IMR-90 (cell line): Measurements from ENCODE around the gene WDR45B. TPM values are rescaled to one million over a fixed set of nuclear protein-coding genes. Genes with fewer than 3 reads are reported as not detected.

Experiments used
- ATAC-seq: fragments of 200-7000 bp; cut with Tn5 transposase; 2 replicates; pipeline ENCODE4 v1.9.1; 2020; ENCODE audit warnings: low read depth, mild to moderate bottlenecking, moderate library complexity
- BruUV-seq: library from RNA; stranded (reverse); fragments of 400-500 nt; replicated peaks from 2 replicates; lab custom pipeline; 2021; lab: Mats Ljungman, UMichigan
- CTCF ChIA-PET: fragments of 300-600 bp; formaldehyde crosslinking; extraction: SDS; loops from one replicate; lab custom pipeline; 2021; ENCODE audit warnings: antibody characterized with exemption; lab: Yijun Ruan, JAX
- POLR2A ChIA-PET: fragments of 300-600 bp; sonication (Branson Sonifier 250); formaldehyde crosslinking; loops from one replicate; lab custom pipeline; 2022; ENCODE audit warnings: antibody characterized with exemption; ENCODE audit not compliant: unreplicated experiment; lab: Charles Lee
- DNase-seq: peaks from one replicate; pipeline ENCODE4 v3.0.0; 2013
- H2AFZ ChIP-seq: replicated peaks from 2 replicates; pipeline ENCODE3; 2013; ENCODE audit warnings: low read length, mild to moderate bottlenecking; ENCODE audit not compliant: poor library complexity
- H2AK5ac ChIP-seq: 2 replicates; pipeline ENCODE4 v1.6.1; 2013; ENCODE audit warnings: low read depth, low read length, inconsistent platforms
- H2AK9ac ChIP-seq: replicated peaks from 2 replicates; pipeline ENCODE3; 2013; ENCODE audit warnings: mild to moderate bottlenecking, low read depth, low read length, moderate library complexity; ENCODE audit not compliant: poor library complexity
- H2BK120ac ChIP-seq: 2 replicates; pipeline ENCODE4 v1.6.1; 2013; ENCODE audit warnings: low read depth, low read length, inconsistent platforms
- H2BK15ac ChIP-seq: 3 replicates; pipeline ENCODE4 v1.6.1; 2013; ENCODE audit warnings: low read depth, low read length, inconsistent platforms
- H2BK20ac ChIP-seq: 2 replicates; pipeline ENCODE4 v1.6.1; 2013; ENCODE audit warnings: low read depth, mild to moderate bottlenecking, inconsistent platforms, low read length, moderate library complexity
- H2BK5ac ChIP-seq: 2 replicates; pipeline ENCODE4 v1.6.1; 2013; ENCODE audit warnings: mild to moderate bottlenecking, low read depth, low read length, inconsistent platforms; ENCODE audit not compliant: poor library complexity, severe bottlenecking
- H3K14ac ChIP-seq: replicated peaks from 2 replicates; pipeline ENCODE4 v1.6.1; 2013; ENCODE audit warnings: low read depth, low read length, inconsistent platforms
- H3K18ac ChIP-seq: 2 replicates; pipeline ENCODE4 v1.6.1; 2013; ENCODE audit warnings: low read depth, low read length, control low read depth
- H3K23ac ChIP-seq: 2 replicates; pipeline ENCODE4 v1.6.1; 2013; ENCODE audit warnings: low read depth, low read length, inconsistent platforms
- H3K27ac ChIP-seq: 2 replicates; pipeline ENCODE4 v1.5.1; 2013; ENCODE audit warnings: mild to moderate bottlenecking, control low read depth, low read length; ENCODE audit not compliant: insufficient read depth
- H3K27me3 ChIP-seq: 2 replicates; pipeline ENCODE4 v1.6.1; 2013; ENCODE audit warnings: low read length; ENCODE audit not compliant: control insufficient read depth, insufficient read depth
- H3K36me3 ChIP-seq: 2 replicates; pipeline ENCODE4 v1.6.1; 2013; ENCODE audit warnings: low read length, mixed read lengths; ENCODE audit not compliant: control insufficient read depth, insufficient read depth
- H3K4ac ChIP-seq: 2 replicates; pipeline ENCODE4 v1.6.1; 2013; ENCODE audit warnings: low read depth, low read length, inconsistent platforms
- H3K4me1 ChIP-seq: 2 replicates; pipeline ENCODE4 v1.6.1; 2013; ENCODE audit warnings: low read length, mixed read lengths; ENCODE audit not compliant: control insufficient read depth, insufficient read depth
- H3K4me2 ChIP-seq: 2 replicates; pipeline ENCODE4 v1.6.1; 2013; ENCODE audit warnings: low read depth, mild to moderate bottlenecking, control low read depth, low read length, moderate library complexity
- H3K4me3 ChIP-seq: 2 replicates; pipeline ENCODE4 v1.5.1; 2013; ENCODE audit warnings: low read depth, mild to moderate bottlenecking, control low read depth, low read length, moderate library complexity; ENCODE audit not compliant: insufficient read depth
- H3K56ac ChIP-seq: 2 replicates; pipeline ENCODE4 v1.6.1; 2013; ENCODE audit warnings: low read length, inconsistent platforms; ENCODE audit not compliant: insufficient read depth; ENCODE audit errors: extremely low read depth
- H3K79me1 ChIP-seq, 2 experiments: 2 replicates each; pipeline ENCODE4 v1.6.1; 2013; ENCODE audit warnings: low read length in 2 of 2, inconsistent platforms in 1 of 2, low read depth in 1 of 2
- H3K9ac ChIP-seq: 2 replicates; pipeline ENCODE4 v1.6.1; 2013; ENCODE audit warnings: low read depth, low read length, control low read depth
- H3K9me1 ChIP-seq: 2 replicates; pipeline ENCODE4 v1.6.1; 2013; ENCODE audit warnings: low read length, inconsistent platforms; ENCODE audit not compliant: insufficient read depth
- H3K9me3 ChIP-seq: 2 replicates; pipeline ENCODE4 v1.6.1; 2013; ENCODE audit warnings: low read length; ENCODE audit not compliant: control insufficient read depth, insufficient read depth
- H4K20me1 ChIP-seq: 2 replicates; pipeline ENCODE4 v1.6.1; 2013; ENCODE audit warnings: low read length, inconsistent platforms; ENCODE audit not compliant: insufficient read depth
- H4K5ac ChIP-seq: 2 replicates; pipeline ENCODE4 v1.6.1; 2013; ENCODE audit warnings: mild to moderate bottlenecking, low read depth, low read length, control low read depth
- H4K8ac ChIP-seq, 2 experiments: 2 replicates each; pipeline ENCODE4 v1.6.1; 2013; ENCODE audit warnings: low read depth in 2 of 2, low read length in 2 of 2, control low read depth in 1 of 2, inconsistent platforms in 1 of 2
- H4K91ac ChIP-seq: 2 replicates; pipeline ENCODE4 v1.6.1; 2013; ENCODE audit warnings: low read depth, low read length, inconsistent platforms; ENCODE audit not compliant: insufficient read depth
- CHD1 ChIP-seq: IDR thresholded peaks from 2 replicates; pipeline ENCODE4 v1.6.1; 2012; ENCODE audit warnings: low read depth, low read length, improper control_type of control experiment
- WGBS, 2 experiments: methylation state at CpG; one replicate each; pipeline versions ENCODE4 v1.1.5 to v1.1.7; 2013; ENCODE audit warnings: missing lambda C conversion rate in 2 of 2; ENCODE audit not compliant: insufficient read length in 1 of 2; ENCODE audit errors: extremely low coverage in 2 of 2; 5-methylcytosine and 5-hydroxymethylcytosine counted together
- dilution Hi-C: fragments of 300-500 bp; cut with HindIII; formaldehyde crosslinking; loops from one replicate; pipeline ENCODE4 v1.14.3; 2018; ENCODE audit warnings: low sequenced_read_pairs; ENCODE audit not compliant: unreplicated experiment
- in situ Hi-C: fragments of 300-500 bp; cut with MboI; formaldehyde crosslinking; loops from 3 replicates; pipeline ENCODE4 v1.14.3; 2019; ENCODE audit warnings: low sequenced_read_pairs, inconsistent platforms, mixed read lengths
- intact Hi-C: fragments of 100-400 bp; cut with micrococcal nuclease; formaldehyde crosslinking; loops from 2 replicates; pipeline ENCODE4 v1.10.0; 2022
- polyA plus RNA-seq, 3 experiments: library from polyadenylated mRNA; depleted of rRNA; stranded (reverse); fragments of >200 nt; gene quantifications; 2 replicates each; pipeline ENCODE4 v1.2.3, GENCODE V29; 2012; ENCODE audit warnings: low replicate concordance in 1 of 3
- total RNA-seq: library from RNA; depleted of rRNA; stranded (reverse); fragments of >200 nt; gene quantifications from 2 replicates; pipeline ENCODE4 v1.2.3, GENCODE V29; 2012

Gene WDR45B
- total and polyA plus RNA-seq, 2 of the 4 experiments (the other 2 are of a cell fraction): 98.2 to 110 TPM

DNA sequence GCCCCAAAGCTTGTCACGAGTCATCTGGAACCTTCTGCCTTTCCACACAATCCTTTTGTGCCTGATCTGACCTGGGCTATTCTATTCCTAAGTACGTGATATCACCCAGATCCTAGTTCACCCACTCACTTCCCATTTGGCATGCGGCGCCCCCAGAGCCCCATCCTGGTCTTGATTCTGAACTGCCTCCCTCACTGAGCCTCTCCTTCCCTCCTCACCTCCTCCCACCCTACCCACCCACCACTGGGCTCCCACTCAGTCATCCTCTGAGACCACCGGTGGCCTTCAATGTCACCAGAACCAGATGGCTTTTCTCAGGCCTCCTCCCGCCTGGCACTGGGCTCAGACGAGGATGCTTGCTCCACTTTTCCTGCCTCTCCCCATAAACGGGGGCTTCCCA, 18.5 kb downstream of the WDR45B start:
- POLR2A ChIA-PET: no interaction called here
- Histone ChIP-seq H4K20me1 (peaks cover 65% of the 10 kb centered on the region), H3K4ac (no peak overlapping the region), H3K4me2 (no peak overlapping the region), H2BK20ac (no peak overlapping the region), H2AK5ac (no peak overlapping the region), H2BK120ac (no peak overlapping the region), H3K4me3 (no peak overlapping the region), H4K8ac (no peak overlapping the region), H3K9me3 (no peaks in the 10 kb centered on the region), H2BK15ac (no peak overlapping the region), H3K9me1 (0 out of 2 replicates have a peak, but pooled peaks cover 6% of the 10 kb centered on the region), H2AFZ (no peak overlapping the region), H3K36me3 (peaks cover 56% of the 10 kb centered on the region), H4K91ac (no peak overlapping the region), H4K5ac (no peak overlapping the region), H3K14ac (no peak overlapping the region), H3K27ac (no peak overlapping the region), H3K18ac (no peak overlapping the region), H3K9ac (no peak overlapping the region), H3K4me1 (no peaks in the 10 kb centered on the region), H3K56ac (no peak overlapping the region), H2BK5ac (no peak overlapping the region), H3K23ac (no peak overlapping the region), H2AK9ac (no peak overlapping the region), H3K79me1 (peaks cover 55 to 82% of the 10 kb centered on the region in 2 experiments), H3K27me3 (no peaks in the 10 kb centered on the region)
- CTCF ChIA-PET: no interaction called here
- 82% methylated on average over 5 of the region's 8 CpGs; no CpG with 5 or more reads in 1 of the 2 experiments for WGBS, 2 experiments
- in situ Hi-C loops (no loop called here), dilution Hi-C loops (no loop called here), intact Hi-C loops (no loop called here)
- ATAC-seq (no peak), DNase-seq (no peak)
- no TSS peak for BruUV-seq
- TF ChIP-seq CHD1: no peak
